K562 treated with DMSO at 1 percent for 12 hours (cell line): ENCODE results near the gene PBRM1. TPM values are rescaled to one million over a fixed set of nuclear protein-coding genes. Genes with fewer than 3 reads are reported as not detected.

Experiments used
- total RNA-seq: library from RNA; unstranded; fragments of 300-600 nt; gene quantifications from 2 replicates; pipeline ENCODE4 v1.2.3, GENCODE V29; 2022; ENCODE audit not compliant: insufficient read depth

The PBRM1 gene
- 2.4 and 21.5 TPM in 2 replicates for total RNA-seq

DNA sequence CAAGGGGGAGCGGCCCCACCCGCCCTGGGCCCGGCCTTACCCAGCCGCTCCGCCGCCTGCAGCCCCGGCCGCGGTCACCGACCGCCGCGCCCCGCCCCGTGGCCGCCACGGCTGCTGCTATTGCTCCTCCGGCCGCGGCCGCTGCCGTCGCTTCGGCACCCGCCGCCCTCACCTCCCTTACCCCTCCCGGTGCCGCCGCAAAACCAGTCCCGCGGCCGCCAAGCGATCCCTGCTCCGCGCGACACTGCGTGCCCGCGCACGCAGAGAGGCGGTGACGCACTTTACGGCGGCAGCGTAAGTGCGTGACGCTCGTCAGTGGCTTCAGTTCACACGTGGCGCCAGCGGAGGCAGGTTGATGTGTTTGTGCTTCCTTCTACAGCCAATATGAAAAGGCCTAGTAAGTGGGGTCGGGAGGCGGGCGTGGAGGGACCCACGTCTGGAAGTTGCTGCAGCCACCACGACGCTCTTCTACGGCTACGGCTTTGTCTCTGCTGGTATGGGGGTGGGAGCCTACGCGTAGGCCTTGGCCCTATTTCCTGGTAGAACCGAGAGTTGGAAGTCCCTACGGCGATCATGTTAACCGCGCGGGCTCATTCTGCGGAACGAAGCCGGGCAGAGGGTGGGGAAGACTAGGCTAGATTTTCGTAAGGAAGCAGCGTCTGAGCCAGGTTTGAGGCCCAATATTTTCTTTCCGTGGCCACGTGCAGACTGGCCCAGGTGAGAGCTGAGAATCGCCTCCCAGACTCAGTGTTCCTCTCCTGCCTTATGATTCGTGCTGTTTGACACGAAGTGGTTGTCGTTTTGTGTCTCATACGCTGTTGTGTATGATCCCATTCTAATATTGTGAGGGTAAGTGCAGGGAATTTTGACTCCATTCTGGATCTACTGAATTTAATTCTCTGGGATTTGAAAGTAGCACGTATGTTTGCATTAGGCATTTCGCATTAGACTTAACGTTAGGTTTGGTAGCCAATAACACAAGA is at the start of gene PBRM1, which contains the start of gene GNL3:
Gene PBRM1, minus strand, starts transcription at position 205 of the 983 bp plus-strand sequence.
Gene GNL3, plus strand, starts transcription at position 324 of the 983 bp plus-strand sequence. Its CDS starts 61 bp downstream, at position 385.

DNA sequence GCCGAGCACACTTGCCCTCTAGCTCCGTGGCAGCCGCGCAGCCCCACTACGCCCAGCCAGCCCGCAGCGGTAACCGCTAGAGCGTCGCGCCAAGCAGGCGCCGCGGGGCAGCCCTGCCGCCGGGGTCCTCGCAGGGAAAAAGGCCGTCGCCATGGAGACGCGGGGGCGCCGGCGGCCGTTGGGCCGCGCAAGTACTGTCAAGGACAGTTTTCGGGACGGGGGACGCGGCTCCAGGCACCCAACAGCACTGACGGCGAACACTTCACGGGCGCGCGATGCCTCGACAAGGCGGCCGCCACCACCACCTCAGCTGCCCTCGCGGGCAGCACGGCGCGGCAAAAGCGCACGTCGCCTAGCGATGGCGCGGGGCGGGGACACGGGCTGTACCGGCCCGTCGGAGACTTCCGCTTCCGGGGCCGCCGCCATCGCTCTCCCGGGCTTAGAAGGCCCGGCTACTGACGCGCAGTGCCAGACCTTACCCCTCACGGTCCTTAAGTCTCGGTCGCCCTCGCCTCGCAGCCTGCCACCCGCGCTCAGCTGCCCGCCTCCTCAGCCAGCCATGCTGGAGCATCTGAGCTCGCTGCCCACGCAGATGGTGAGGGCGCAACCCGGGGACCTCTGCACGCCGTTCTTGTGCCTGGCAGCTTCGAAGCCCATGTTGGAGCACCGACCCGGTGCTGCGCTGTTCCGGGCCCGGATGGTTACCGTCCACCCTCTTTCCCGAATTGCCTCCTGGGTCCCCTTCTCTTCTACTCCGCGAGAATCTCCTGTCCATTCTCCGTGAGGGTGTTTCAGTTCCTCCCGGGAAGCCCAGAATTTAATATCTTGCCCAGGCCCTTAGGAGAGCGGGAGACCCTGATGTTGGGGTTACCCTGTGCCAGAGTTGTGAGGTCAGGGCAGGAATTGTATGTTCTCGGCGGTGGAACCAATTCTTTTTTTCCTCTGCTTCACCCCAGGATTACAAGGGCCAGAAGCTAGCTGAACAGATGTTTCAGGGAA is 20.3 kb upstream of the PBRM1 start, which contains the start of the genes GLT8D1 and SPCS1:
Gene GLT8D1, minus strand, starts transcription at position 104 of the 999 bp plus-strand sequence. CDS start 5,331 bp downstream, outside the sequence.
Gene SPCS1, plus strand, starts transcription at position 419 of the 999 bp plus-strand sequence. Its CDS starts 141 bp downstream, at position 560.

DNA sequence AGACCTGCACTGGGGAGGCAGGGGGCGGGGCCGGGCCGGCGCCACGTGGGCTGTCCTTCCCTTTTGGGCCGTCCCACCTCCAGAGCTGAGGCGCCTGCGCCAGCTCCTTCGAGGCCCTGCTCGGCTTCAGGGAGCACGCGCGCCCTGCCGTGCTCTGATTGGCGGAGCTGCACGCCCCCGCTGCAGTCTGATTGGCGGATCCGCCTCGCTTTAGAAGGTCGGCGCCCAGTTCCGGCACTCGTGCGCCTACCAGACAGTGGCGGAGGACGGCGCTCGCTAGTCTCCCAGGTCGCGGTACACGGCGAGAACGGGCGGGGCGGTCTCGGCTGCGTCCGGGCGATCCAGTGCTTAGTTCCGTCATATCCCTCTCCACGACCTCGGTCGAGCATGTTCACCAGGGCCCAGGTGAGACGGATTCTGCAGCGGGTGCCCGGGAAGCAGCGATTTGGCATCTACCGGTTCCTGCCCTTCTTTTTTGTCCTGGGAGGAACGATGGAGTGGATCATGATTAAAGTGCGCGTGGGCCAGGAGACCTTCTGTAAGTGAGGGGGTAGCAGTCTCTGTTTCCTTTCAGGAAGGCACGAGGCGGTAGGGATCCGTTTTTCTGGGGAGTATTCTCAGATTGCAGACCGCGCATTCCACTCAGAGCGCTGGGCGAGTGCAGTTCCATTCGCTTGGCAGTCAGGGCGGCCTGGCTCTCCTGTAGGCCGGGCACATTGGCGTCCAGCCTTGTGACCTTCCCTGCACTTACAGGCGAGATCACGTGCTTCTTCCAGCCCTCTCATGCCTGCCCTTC is 149.1 kb downstream of the PBRM1 start, which contains the start of gene UQCC5:
Gene UQCC5, plus strand, starts transcription at position 237 of the 796 bp plus-strand sequence. Its CDS starts 151 bp downstream, at position 388.

DNA sequence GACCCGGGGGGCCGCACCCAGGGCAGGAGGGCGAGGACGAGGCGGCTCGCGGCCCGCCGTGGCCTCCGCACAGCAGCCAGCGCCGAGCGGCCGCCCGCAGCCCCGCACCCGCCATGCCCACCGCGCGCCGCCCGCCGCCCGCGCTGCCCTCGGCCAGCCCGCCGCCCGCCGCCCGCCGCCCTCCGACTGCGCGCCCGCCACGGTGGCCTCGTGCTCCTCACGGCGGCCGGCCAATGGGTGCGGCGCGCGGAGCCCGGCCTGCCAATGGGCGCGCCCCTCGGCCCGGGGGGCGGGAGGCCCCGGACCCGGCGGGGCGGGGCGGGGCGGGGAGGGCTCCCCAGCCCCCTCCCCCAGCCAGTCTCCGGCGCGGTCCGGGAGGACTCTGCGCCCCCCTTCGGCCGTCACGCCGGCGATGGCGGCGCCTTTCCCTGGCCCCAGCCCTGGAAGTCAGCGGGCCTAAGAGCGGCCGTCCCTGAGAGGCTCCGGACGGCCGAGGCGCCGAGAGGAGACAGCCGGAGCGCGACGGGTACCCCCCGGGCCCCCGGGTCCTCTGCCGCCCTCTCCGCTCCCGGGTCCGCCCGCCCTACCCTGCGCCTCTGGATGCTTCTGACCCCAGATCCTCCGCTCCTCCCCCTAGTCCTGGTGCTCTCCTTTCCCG is 152.0 kb downstream of the PBRM1 start, which contains the start of gene NT5DC2:
Gene NT5DC2, minus strand, starts transcription at position 235 of the 658 bp plus-strand sequence. Its CDS starts 120 bp downstream, at position 115.

Other genes with a start within 250 kb of the PBRM1 start
- 0.75 TPM in 1 of 2 replicates, not detected in the other for gene SEMA3G, start 240.8 kb downstream of the PBRM1 start, total RNA-seq
- gene TNNC1, start 231.9 kb downstream of the PBRM1 start, total RNA-seq: not detected in 2 replicates
- 23.4 and 64.2 TPM in 2 replicates for gene NISCH, start 230.3 kb downstream of the PBRM1 start, total RNA-seq
- gene STAB1, start 190.6 kb downstream of the PBRM1 start, total RNA-seq: 0.16 and 0.28 TPM in 2 replicates
- gene NT5DC2, start 152.1 kb downstream of the PBRM1 start, total RNA-seq: 100 and 116 TPM in 2 replicates
- gene UQCC5, start 149.3 kb downstream of the PBRM1 start, total RNA-seq: 9.1 and 44.0 TPM in 2 replicates
- gene GNL3, start 119 bp upstream of the PBRM1 start, total RNA-seq: 27.8 and 46.8 TPM in 2 replicates
- gene GLT8D1, start 19.9 kb upstream of the PBRM1 start, total RNA-seq: 26.1 and 35.6 TPM in 2 replicates
- gene SPCS1, start 20.2 kb upstream of the PBRM1 start, total RNA-seq: 62.2 and 95.9 TPM in 2 replicates
- 8.1 and 18.0 TPM in 2 replicates for gene NEK4, start 85.0 kb upstream of the PBRM1 start, total RNA-seq
- gene ITIH1, start 91.7 kb upstream of the PBRM1 start, total RNA-seq: not detected in 2 replicates
- not detected in 2 replicates for gene ITIH3, start 108.9 kb upstream of the PBRM1 start, total RNA-seq
- gene ITIH4, start 144.8 kb upstream of the PBRM1 start, total RNA-seq: 0.91 and 6.1 TPM in 2 replicates
- gene MUSTN1, start 149.1 kb upstream of the PBRM1 start, total RNA-seq: 4.0 and 8.0 TPM in 2 replicates
- gene STIMATE, start 211.6 kb upstream of the PBRM1 start, total RNA-seq: 5.3 and 22.5 TPM in 2 replicates